GM13977 (cell line): Measurements from ENCODE around the gene TRAFD1.
"Not testable (repeated sequence)": the region's sequence is repeated elsewhere in the genome, so short reads cannot be mapped to it uniquely, and the experiment has no call there.

Experiments used
- DNase-seq: peaks from one replicate; pipeline ENCODE4 v3.0.0; 2012; ENCODE audit warnings: low spot score
- in situ Hi-C: fragments of 300-500 bp; cut with MboI; formaldehyde crosslinking; loops from one replicate; pipeline ENCODE4 v1.12.0; 2022; ENCODE audit warnings: low sequenced_read_pairs, low pct_unique_long_range_greater_than_20kb, mixed read lengths, inconsistent platforms; ENCODE audit not compliant: unreplicated experiment
- TF ChIP-seq, protein P1 (sequence below): IDR thresholded peaks from 2 replicates; pipeline ENCODE4 v1.5.1; 2012; ENCODE audit warnings: mild to moderate bottlenecking, control low read depth; ENCODE audit not compliant: insufficient read depth; ENCODE audit errors: extremely low read depth, missing control alignments

The TRAFD1 gene

GRCh38 chr12:112097641-112098040, 27.7 kb upstream of the TRAFD1 start:
- in situ Hi-C loops = no loop called here
- TF ChIP-seq, protein P1, sequence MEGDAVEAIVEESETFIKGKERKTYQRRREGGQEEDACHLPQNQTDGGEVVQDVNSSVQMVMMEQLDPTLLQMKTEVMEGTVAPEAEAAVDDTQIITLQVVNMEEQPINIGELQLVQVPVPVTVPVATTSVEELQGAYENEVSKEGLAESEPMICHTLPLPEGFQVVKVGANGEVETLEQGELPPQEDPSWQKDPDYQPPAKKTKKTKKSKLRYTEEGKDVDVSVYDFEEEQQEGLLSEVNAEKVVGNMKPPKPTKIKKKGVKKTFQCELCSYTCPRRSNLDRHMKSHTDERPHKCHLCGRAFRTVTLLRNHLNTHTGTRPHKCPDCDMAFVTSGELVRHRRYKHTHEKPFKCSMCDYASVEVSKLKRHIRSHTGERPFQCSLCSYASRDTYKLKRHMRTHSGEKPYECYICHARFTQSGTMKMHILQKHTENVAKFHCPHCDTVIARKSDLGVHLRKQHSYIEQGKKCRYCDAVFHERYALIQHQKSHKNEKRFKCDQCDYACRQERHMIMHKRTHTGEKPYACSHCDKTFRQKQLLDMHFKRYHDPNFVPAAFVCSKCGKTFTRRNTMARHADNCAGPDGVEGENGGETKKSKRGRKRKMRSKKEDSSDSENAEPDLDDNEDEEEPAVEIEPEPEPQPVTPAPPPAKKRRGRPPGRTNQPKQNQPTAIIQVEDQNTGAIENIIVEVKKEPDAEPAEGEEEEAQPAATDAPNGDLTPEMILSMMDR = no peak
- no peak for DNase-seq

- DNase-seq, in situ Hi-C loops: not testable (repeated sequence)
Observed at GRCh38 chr12:112100500-112100899, 24.9 kb upstream of the TRAFD1 start.

DNA sequence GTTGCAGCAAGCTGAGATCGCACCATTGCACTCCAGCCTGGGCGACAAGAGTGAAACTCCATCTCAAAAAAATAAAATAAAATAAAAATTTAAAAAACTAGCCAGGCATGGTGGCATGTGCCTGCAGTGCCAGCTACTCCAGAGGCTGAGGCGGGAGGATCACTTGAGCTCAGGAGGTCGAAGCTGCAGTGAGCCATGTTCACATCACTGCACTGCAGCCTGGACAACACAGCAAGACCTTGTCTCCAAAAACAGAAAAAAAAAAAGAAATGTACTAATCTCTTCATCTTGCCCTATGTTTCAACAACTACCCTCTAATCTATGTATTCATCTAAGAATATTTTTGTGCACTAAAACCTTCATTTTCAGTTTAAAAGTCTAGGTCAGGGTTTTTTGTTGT, 23.2 kb upstream of the TRAFD1 start:
- in situ Hi-C loops = no loop called here
- TF ChIP-seq, protein P1 = no peak
- no peak for DNase-seq

GRCh38 chr12:112102746-112103145, 22.6 kb upstream of the TRAFD1 start:
- in situ Hi-C loops = not testable (repeated sequence)

GRCh38 chr12:112103758-112104503, 21.4 kb upstream of the TRAFD1 start:
- DNase-seq = no peak
- TF ChIP-seq, protein P1 = no peak
- in situ Hi-C loops = no loop called here

More at GRCh38 chr12:112102746-112103145, 22.6 kb upstream of the TRAFD1 start:
- not testable (repeated sequence) for DNase-seq

DNA sequence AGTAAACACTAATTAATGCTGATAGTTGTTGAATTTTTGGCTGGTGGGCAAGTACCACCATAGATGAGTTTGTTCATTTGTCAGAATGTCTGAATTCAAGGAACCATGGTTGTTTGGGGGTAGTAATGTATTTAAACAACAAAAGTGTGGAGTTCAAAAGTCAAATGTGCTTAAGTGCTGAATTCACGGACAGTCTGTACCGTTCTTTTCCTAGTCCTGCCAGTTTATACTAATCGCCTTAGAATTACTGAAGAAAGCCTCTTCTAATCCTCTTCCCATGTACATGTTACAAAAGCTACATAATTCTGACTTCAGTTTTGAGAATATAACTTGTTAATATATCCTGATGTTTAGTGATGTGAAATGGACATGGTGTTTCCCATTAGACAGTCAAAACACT, 19.5 kb upstream of the TRAFD1 start:
- no peak for DNase-seq
- in situ Hi-C loops = no loop called here
- TF ChIP-seq, protein P1 = no peak

DNA sequence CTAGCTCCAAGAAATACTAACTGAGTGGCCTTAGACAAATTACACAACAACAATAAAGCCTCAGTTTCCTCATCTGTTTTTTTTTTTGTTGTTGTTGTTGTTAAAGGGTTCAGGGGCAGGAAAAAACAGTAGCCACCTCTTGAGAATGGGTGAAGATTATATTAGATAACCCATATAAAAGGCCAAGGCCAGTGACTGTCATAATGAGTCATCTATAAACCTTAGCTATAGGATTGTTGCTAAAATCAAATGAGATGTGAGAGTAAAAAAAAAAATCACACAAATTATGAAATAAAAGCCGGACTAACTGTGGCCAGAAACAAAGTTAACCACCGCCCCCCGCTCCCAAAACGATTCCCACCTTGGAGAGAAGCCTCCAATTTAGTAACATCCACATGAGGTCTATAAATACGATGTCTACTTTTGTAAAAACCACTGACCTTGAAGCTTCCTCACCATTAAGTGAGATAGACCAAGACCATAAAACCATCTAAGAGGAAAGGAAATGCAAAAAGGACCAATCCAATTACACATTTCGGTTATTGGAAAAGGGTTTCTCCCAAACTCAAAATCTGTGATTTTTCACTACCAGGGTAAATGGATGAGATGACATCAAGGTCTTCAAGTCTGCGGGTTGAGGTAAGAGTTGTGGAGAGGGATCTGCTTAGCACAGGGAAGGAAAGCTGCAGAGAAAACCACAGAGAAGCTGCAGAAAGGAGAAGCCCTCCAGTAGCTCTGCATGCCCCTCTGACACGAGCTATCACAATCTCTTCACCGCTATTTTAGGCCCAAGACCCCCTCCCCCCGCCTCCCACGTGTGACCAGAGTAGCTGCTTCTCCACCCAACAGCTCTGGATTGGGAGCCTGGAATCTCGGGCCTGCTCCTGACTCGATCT, 17.8 kb upstream of the TRAFD1 start:
- DNase-seq = no peak
- in situ Hi-C loops = no loop called here
- TF ChIP-seq, protein P1 = no peak
